Thymus (tissue), 11 donors: Measurements from ENCODE around the gene BRINP2. TPM values are rescaled to one million over a fixed set of nuclear protein-coding genes. Genes with fewer than 3 reads are reported as not detected.

Source experiments
- DNase-seq, 9 donors: peaks; one replicate each; pipeline ENCODE4 v3.0.0-alpha.2; 2013; ENCODE audit warnings: low spot score in 9 of 9, low read depth in 6 of 9, missing footprints in 1 of 9
- H3K27ac ChIP-seq, 2 donors: one replicate each; pipeline ENCODE4 v1.5.1; 2013; ENCODE audit warnings: control low read depth in 1 of 2, low read depth in 1 of 2, low read length in 1 of 2, mild to moderate bottlenecking in 1 of 2, moderate library complexity in 1 of 2
- H3K27me3 ChIP-seq, 2 donors: one replicate each; pipeline ENCODE4 v1.5.1; 2013; ENCODE audit warnings: low read length in 1 of 2; ENCODE audit not compliant: control insufficient read depth in 2 of 2, insufficient read depth in 1 of 2
- H3K36me3 ChIP-seq, 2 donors: one replicate each; pipeline ENCODE4 v1.5.1; 2013; ENCODE audit warnings: low read length in 1 of 2, mild to moderate bottlenecking in 1 of 2, moderate library complexity in 1 of 2; ENCODE audit not compliant: control insufficient read depth in 2 of 2, insufficient read depth in 2 of 2
- H3K4me1 ChIP-seq, 2 donors: one replicate each; pipeline ENCODE4 v1.5.1; 2013; ENCODE audit warnings: low read length in 2 of 2; ENCODE audit not compliant: control insufficient read depth in 2 of 2, insufficient read depth in 2 of 2
- H3K4me3 ChIP-seq, 2 donors: one replicate each; pipeline ENCODE4 v1.5.1; 2013; ENCODE audit warnings: low read length in 2 of 2, control low read depth in 1 of 2, mild to moderate bottlenecking in 1 of 2
- H3K9me3 ChIP-seq, 2 donors: one replicate each; pipeline ENCODE4 v1.5.1; 2013; ENCODE audit warnings: low read length in 1 of 2, mild to moderate bottlenecking in 1 of 2; ENCODE audit not compliant: control insufficient read depth in 2 of 2, insufficient read depth in 1 of 2
- WGBS: extraction: QIAGEN DNeasy Blood & Tissue Kit; methylation state at CpG from one replicate; pipeline ENCODE4 v1.1.7; 2013; 5-methylcytosine and 5-hydroxymethylcytosine counted together
- polyA plus RNA-seq: library from polyadenylated mRNA; stranded (reverse); fragments of 200-250 nt; gene quantifications from one replicate; pipeline ENCODE4 v1.2.3, GENCODE V29; 2013
- total RNA-seq: library from RNA; stranded (reverse); fragments of 120-200 nt; gene quantifications from one replicate; pipeline ENCODE4 v1.2.4, GENCODE V29; 2013
- donor health status: healthy.

Gene BRINP2
- total and polyA plus RNA-seq, 2 donors, result 0.09 to 0.23 TPM

DNA sequence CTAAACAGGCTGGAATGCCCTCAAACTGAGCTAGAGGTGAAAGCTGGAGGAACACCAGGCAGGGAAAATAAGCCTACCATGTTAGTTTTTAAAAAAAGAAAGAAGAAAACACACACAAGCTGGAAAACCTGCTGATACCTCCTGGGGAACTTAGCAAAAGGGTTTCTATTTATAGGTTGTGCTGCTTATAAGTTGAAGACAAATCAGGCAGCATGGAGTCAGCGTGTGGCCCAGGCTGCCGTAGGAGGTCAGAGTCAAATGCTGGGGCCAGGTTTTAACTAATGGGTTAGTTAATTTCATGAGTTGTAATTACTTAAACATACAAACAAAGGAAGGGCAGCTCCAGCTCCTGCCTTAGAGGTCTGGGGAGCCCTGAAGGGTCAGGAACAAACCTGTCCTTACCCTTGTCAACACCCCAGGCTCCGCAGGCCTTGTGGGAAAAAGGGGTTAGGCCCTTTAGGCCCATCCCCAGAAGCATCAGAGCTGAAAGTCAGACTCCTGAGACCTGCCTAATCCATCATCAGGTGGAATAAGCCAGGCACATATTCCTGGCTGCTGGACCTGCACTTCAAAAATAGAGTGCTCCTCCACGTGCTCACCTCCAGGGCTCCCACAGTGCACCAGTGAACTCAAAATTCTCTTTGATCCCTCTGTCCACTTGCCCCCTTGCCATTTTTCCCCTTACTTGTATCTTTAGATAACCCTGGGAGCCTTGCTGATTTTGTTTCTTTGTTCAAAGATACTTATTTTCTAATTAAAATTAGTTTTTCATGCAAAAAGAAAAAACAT lies 59.7 kb downstream of the BRINP2 start:
- DNase-seq, result no peak
- no peaks in the 10 kb centered on the region for H3K36me3 ChIP-seq
- H3K9me3 ChIP-seq, result no peaks in the 10 kb centered on the region
- H3K27ac ChIP-seq, result no peak overlapping the region
- no peak overlapping the region for H3K4me3 ChIP-seq
- no peaks in the 10 kb centered on the region for H3K4me1 ChIP-seq
- H3K27me3 ChIP-seq, result no peaks in the 10 kb centered on the region
- 89% methylated on average over 4 of the region's 4 CpGs for WGBS

DNA sequence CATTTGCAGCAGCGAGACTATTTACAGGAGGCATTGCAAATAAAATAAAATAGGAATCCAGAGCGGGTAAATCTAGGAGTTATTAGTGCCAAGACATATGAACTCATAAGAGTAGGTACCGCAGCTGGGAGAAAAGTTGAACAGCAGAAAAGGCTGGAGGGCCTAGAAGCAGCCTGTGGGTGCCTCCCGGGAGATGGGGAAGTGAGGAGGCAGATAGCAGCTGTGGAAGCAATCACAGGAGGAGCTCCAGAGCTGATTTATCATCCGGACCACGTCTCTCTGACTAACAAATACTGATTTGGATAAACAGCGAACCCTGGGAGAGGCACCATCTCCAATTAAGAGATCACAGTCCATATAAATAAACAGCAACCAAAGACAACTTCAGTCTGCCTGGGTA lies 64.6 kb downstream of the BRINP2 start:
- H3K9me3 ChIP-seq, result no peaks in the 10 kb centered on the region
- no peaks in the 10 kb centered on the region for H3K27me3 ChIP-seq
- no peaks in the 10 kb centered on the region for H3K4me1 ChIP-seq
- H3K27ac ChIP-seq, result no peak overlapping the region
- no peaks in the 10 kb centered on the region for H3K36me3 ChIP-seq
- DNase-seq, result no peak
- WGBS, result 82% methylated on average over 7 of the region's 7 CpGs
- no peak overlapping the region for H3K4me3 ChIP-seq

DNA sequence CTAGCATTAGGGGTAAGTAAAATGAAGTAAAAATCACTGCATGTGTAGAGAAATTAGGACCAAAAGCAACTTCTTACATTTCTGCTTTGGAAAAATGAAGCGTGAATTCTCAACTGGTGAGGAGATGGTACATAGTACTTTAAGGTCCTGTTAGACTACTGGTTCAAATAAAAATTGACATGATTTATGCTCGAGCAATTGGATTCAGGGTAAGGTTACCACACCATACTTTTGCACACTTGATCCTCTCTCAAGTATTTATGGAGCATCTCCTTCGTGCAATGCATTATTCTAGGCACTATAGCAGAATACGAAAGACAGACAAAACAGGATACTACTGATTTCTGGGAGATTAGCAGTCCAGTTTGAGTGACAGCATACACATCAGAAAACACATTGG lies 66.2 kb downstream of the BRINP2 start:
- Histone ChIP-seq H3K9me3 (no peaks in the 10 kb centered on the region), H3K36me3 (no peaks in the 10 kb centered on the region), H3K27ac (no peak overlapping the region), H3K27me3 (no peaks in the 10 kb centered on the region), H3K4me3 (no peak overlapping the region), H3K4me1 (no peaks in the 10 kb centered on the region)
- no peak for DNase-seq
- 87% methylated on average over 4 of the region's 4 CpGs for WGBS

DNA sequence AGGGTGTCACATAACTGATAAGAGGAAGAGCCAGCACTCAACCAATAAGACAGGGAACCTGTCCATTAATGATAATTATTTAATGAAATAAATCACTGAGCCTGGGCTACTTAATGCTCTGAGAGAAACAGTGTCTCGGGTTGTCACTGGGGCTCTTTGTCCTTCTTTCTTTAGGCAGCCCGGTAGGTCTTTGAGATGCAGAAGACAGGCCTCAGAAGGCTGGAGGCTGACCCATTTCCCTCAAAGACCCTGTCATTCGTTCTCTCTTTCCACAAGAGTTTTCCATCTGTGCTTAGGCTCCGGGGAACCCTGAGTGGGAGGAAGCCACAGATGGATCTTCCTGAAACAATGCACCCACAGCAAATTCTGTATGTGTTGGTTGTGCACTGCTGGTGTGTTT lies 68.2 kb downstream of the BRINP2 start:
- Histone ChIP-seq H3K27me3 (no peaks in the 10 kb centered on the region), H3K36me3 (no peaks in the 10 kb centered on the region), H3K27ac (no peak overlapping the region), H3K4me1 (no peaks in the 10 kb centered on the region), H3K9me3 (no peaks in the 10 kb centered on the region), H3K4me3 (no peak overlapping the region)
- 57% methylated on average over 4 of the region's 4 CpGs for WGBS
- no peak for DNase-seq

DNA sequence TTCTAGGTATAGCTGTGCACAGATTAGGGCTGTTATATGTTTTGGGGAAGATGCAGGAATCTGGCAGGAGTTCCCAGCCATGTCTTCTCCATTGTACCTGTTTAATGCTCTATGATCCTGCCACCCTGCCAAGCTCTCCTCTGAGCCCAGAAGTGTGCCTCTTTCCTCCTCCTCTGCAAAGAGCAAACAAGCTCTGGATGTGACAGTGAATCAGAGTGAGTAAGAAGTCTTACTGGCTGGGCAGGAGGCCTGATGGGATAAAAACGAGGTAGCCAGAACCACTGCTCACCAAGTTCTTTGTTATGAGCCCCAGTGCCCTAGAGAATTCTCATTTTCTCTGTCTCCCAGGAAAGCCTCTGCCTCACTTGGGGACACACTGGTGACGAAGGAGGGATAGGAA lies 69.0 kb downstream of the BRINP2 start:
- no peaks in the 10 kb centered on the region for H3K4me1 ChIP-seq
- no peaks in the 10 kb centered on the region for H3K27me3 ChIP-seq
- H3K27ac ChIP-seq, result no peak overlapping the region
- no peaks in the 10 kb centered on the region for H3K9me3 ChIP-seq
- DNase-seq, result no peak
- H3K36me3 ChIP-seq, result no peaks in the 10 kb centered on the region
- H3K4me3 ChIP-seq, result no peak overlapping the region
- WGBS, result 79% methylated on average over 2 of the region's 2 CpGs

DNA sequence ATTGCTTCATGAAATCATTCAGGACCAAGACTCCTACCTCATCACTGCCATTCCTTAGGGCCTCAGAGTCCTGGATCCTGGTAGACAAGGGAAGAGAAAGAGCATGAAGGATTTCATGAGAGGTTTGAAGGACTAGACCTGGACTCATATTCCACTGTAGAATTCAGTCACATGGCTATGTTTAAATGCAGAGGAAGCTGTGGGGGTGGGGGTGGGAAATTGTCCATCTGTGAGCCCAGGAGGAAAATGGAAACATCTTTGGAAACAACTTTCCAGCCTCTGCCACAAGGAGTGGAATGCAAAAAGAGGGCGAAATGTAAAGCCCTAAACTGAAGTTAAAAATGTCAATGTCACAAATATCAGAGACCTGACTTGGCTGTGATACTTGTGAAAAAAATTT lies 73.0 kb downstream of the BRINP2 start:
- Histone ChIP-seq H3K36me3 (no peaks in the 10 kb centered on the region), H3K27me3 (no peaks in the 10 kb centered on the region), H3K4me3 (no peak overlapping the region), H3K27ac (no peak overlapping the region), H3K9me3 (no peaks in the 10 kb centered on the region), H3K4me1 (no peaks in the 10 kb centered on the region)
- WGBS, result 83% methylated on average over 1 of the region's 1 CpG
- no peak for DNase-seq

DNA sequence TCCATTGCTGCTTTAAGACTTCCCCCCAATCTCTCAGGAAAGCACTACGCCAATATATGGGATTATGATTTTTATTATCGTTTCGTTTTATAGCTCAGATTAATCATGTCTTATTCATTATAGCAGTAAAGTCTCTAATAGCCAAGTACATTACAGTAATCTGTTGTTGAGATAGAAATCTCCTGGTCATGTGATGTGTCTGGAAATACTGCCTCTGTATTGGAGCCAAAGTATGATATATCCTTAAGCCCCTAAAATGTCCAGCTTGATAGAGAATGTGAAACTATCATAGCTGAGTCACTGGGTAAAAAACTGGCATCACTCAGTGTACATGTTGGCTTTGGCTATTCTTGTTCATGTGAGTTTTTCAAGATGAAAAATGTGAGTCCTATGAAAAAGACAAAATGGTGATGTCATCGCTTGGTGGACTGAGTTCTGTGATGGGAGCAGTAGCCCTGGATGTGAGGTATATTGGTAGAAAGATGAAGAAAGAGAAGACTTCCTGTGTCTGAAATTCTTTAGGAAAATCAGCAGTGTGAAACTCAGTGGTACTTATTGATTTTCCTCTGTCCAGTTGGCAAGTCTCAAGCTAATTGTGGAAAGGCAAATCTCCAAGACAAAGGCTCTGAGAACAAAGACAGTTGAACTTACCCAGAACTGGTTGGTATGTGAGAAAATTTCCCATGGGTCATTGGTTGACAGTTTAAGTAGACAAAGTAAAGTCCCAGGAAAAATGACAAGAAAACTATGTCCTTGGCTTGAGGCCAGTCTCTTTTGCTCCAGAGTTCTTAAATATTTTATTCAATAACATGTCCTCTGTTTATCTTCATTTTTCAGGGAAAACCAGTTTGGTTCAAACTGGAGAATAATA lies 76.2 kb downstream of the BRINP2 start:
- DNase-seq, result no peak
- H3K27me3 ChIP-seq, result no peaks in the 10 kb centered on the region
- H3K9me3 ChIP-seq, result no peaks in the 10 kb centered on the region
- no peak overlapping the region for H3K4me3 ChIP-seq
- H3K36me3 ChIP-seq, result no peaks in the 10 kb centered on the region
- no peak overlapping the region for H3K27ac ChIP-seq
- WGBS, result 96% methylated on average over 4 of the region's 4 CpGs
- no peaks in the 10 kb centered on the region for H3K4me1 ChIP-seq

DNA sequence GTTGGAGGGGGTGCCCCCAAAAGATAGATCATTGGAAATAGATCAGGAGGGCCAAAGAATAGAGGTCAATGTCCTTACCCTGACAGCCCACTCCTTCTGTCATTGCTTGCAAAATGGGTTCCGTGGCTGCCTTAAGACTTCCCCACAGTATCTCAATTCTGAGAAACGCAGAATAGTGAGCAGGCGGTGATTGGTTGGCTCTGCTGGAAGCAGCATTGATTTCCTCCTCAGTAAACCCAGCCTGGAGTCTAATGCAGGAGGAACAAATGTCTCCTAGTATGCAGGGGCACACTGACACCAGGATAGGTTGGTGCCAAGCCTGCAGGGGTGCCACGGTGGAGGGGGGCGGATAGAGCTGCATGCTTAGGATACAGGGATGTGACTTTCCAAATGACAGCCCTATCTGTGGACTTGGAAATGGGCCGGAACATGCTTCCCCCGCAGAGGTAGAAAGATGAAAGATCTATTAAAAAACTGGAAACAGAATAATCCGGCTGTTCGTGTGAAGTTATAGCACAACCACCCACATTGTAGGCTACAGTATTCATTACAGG lies 76.9 kb downstream of the BRINP2 start:
- Histone ChIP-seq H3K27me3 (no peaks in the 10 kb centered on the region), H3K27ac (no peak overlapping the region), H3K36me3 (no peaks in the 10 kb centered on the region), H3K4me1 (no peaks in the 10 kb centered on the region), H3K4me3 (no peak overlapping the region), H3K9me3 (no peaks in the 10 kb centered on the region)
- 92% methylated on average over 9 of the region's 9 CpGs for WGBS
- DNase-seq, result no peak

DNA sequence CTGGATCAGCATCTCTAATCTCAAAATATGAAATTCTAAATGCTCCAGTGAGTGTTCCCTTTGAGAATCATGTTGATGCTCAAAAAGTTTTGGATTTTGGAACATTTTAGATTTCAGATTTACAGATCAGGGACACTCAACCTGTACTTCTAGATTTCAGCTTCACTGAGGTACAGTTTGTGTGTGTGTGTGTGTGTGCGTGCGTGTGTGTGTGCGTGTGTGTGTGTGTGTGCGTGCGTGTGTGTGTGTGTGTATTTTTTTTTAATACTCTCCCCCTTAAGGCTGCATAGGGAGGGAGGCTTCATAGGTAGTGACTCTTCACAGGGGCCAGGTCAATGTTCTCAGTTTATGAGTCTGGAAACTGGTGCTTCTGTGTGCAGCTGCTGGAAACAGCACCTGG lies 77.5 kb downstream of the BRINP2 start:
- no peak overlapping the region for H3K27ac ChIP-seq
- whole genome bisulfite sequencing, result 92% methylated on average over 5 of the region's 5 CpGs
- H3K4me1 ChIP-seq, result no peaks in the 10 kb centered on the region
- no peaks in the 10 kb centered on the region for H3K36me3 ChIP-seq
- H3K27me3 ChIP-seq, result no peaks in the 10 kb centered on the region
- no peak overlapping the region for H3K4me3 ChIP-seq
- DNase-seq, result no peak
- no peaks in the 10 kb centered on the region for H3K9me3 ChIP-seq
